ENCODE measurements around the gene WWOX.

GRCh38 chr16:78969721-78970120, 870.3 kb downstream of the WWOX start:
- TF ChIP-seq JUN (IDR thresholded peaks at IDR 0.05; ENCODE audit: borderline replicate concordance, insufficient read depth, insufficient read length, low read depth), result no peak
- TF ChIP-seq CTCF (IDR thresholded peaks at IDR 0.05; ENCODE audit: extremely low read depth in 1 of 2, insufficient read depth in 1 of 2, low read depth in 1 of 2, low read length in 2 of 2), result no peak
- TF ChIP-seq MAX (IDR thresholded peaks at IDR 0.05; ENCODE audit: insufficient read depth, insufficient read length), result no peak
- no peak for TF ChIP-seq EZH2 (IDR thresholded peaks at IDR 0.05; ENCODE audit: borderline replicate concordance, low read depth, low read length, severe bottlenecking)
- TF ChIP-seq POLR2AphosphoS5 (IDR thresholded peaks at IDR 0.05; ENCODE audit: insufficient read depth, low read depth, low read length), result no peak
- no peak for TF ChIP-seq POLR2A (IDR thresholded peaks at IDR 0.05; ENCODE audit: low read depth, low read length)
- no peak for TF ChIP-seq MYC (IDR thresholded peaks at IDR 0.05; ENCODE audit: low read depth, low read length)
- TF ChIP-seq FOS (IDR thresholded peaks at IDR 0.05; ENCODE audit: borderline replicate concordance, insufficient read depth, low read length), result no peak
- no peak for TF ChIP-seq GATA2 (IDR thresholded peaks at IDR 0.05; ENCODE audit: insufficient read depth, insufficient read length, low read depth, low read length)
